Activated CD4-positive, alpha-beta T cell treated with anti-CD3 and anti-CD28 coated beads, Interleukin-2, amount 50 U/mL, for 48 hours (primary cell): Measurements from ENCODE around the gene PLPPR2.
"Not testable (repeated sequence)": the region's sequence is repeated elsewhere in the genome, so short reads cannot be mapped to it uniquely, and the experiment has no call there.

ENCODE experiments used
- DNase-seq, 2 experiments: peaks; one replicate each; pipeline ENCODE4 v3.0.0-alpha.2; 2020

Gene PLPPR2

GRCh38 chr19:11374433-11375142 is 19.4 kb downstream of the PLPPR2 start, which contains the start of gene SWSAP1:
Gene SWSAP1 (plus strand): TSS chr19:11374666. CDS start chr19:11374681, 15 bp downstream.
- DNase-seq = peak; percentile 97 to 98

GRCh38 chr19:11375143-11375948 is 20.1 kb downstream of the PLPPR2 start:
- peak; percentile 69 to 74 for DNase-seq

GRCh38 chr19:11377237-11377636 is 22.0 kb downstream of the PLPPR2 start:
- no peak for DNase-seq

- no peak for DNase-seq
Observed at GRCh38 chr19:11377756-11378155, 22.5 kb downstream of the PLPPR2 start.

GRCh38 chr19:11378319-11379189 is 23.3 kb downstream of the PLPPR2 start:
- peak in 1 of 2 experiments; percentile 32 for DNase-seq

GRCh38 chr19:11379269-11379845 is 24.1 kb downstream of the PLPPR2 start:
- DNase-seq = not testable (repeated sequence)

GRCh38 chr19:11379857-11380350 is 24.7 kb downstream of the PLPPR2 start:
- DNase-seq = no peak

GRCh38 chr19:11380653-11381537 is 25.7 kb downstream of the PLPPR2 start:
- DNase-seq = peak; percentile 95 to 98

GRCh38 chr19:11382898-11383705 is 27.9 kb downstream of the PLPPR2 start:
- peak; percentile 55 to 63 for DNase-seq

- DNase-seq = no peak
Observed at GRCh38 chr19:11383706-11384048, 28.4 kb downstream of the PLPPR2 start.

GRCh38 chr19:11384778-11385129 is 29.5 kb downstream of the PLPPR2 start:
- no peak for DNase-seq

GRCh38 chr19:11387162-11388034 is 32.2 kb downstream of the PLPPR2 start:
- DNase-seq = no peak

GRCh38 chr19:11390359-11390758 is 35.1 kb downstream of the PLPPR2 start:
- DNase-seq = no peak

- no peak for DNase-seq
Observed at GRCh38 chr19:11390933-11391680, 35.9 kb downstream of the PLPPR2 start.

- DNase-seq = no peak
Observed at GRCh38 chr19:11397089-11397610, 41.9 kb downstream of the PLPPR2 start.

GRCh38 chr19:11399667-11400066 is 44.4 kb downstream of the PLPPR2 start:
- DNase-seq = no peak

GRCh38 chr19:11400798-11401197 is 45.6 kb downstream of the PLPPR2 start:
- DNase-seq = no peak

- DNase-seq = no peak
Observed at GRCh38 chr19:11401808-11402543, 46.7 kb downstream of the PLPPR2 start.
